ENCODE data around the gene CRTAC1.

CRTAC1 gene

GRCh38 chr10:98030093-98030821 is at the start of gene CRTAC1:
TSS of gene CRTAC1 (minus strand) at chr10:98030621. CDS start at chr10:98030472, 149 bp downstream.
- DNase-seq (ENCODE audit: low read depth in 2 of 2) = no peak

- DNase-seq (ENCODE audit: low read depth in 2 of 2) = no peak
These were observed 48.4 kb upstream of the CRTAC1 start for GRCh38 chr10:98078774-98079173.

GRCh38 chr10:98077223-98077622 is 46.8 kb upstream of the CRTAC1 start:
- no peak for DNase-seq (ENCODE audit: low read depth in 2 of 2)

- no peak for DNase-seq (ENCODE audit: low read depth in 2 of 2)
These were observed 45.7 kb upstream of the CRTAC1 start for GRCh38 chr10:98076086-98076485.

- DNase-seq (ENCODE audit: low read depth in 2 of 2) = no peak
These were observed 44.0 kb upstream of the CRTAC1 start for GRCh38 chr10:98074315-98074911.

- DNase-seq (ENCODE audit: low read depth in 2 of 2) = no peak
These were observed 36.7 kb upstream of the CRTAC1 start for GRCh38 chr10:98067165-98067564.

- no peak for DNase-seq (ENCODE audit: low read depth in 2 of 2)
These were observed 33.3 kb upstream of the CRTAC1 start for GRCh38 chr10:98063740-98064027.

GRCh38 chr10:98062424-98062823 is 32.0 kb upstream of the CRTAC1 start:
- DNase-seq (ENCODE audit: low read depth in 2 of 2) = no peak

GRCh38 chr10:98060079-98060478 is 29.7 kb upstream of the CRTAC1 start:
- no peak for DNase-seq (ENCODE audit: low read depth in 2 of 2)

- no peak for DNase-seq (ENCODE audit: low read depth in 2 of 2)
These were observed 27.9 kb upstream of the CRTAC1 start for GRCh38 chr10:98058295-98058694.

GRCh38 chr10:98055841-98056516 is 25.6 kb upstream of the CRTAC1 start:
- DNase-seq (ENCODE audit: low read depth in 2 of 2) = no peak

GRCh38 chr10:98047009-98047741 is 16.8 kb upstream of the CRTAC1 start:
- no peak for DNase-seq (ENCODE audit: low read depth in 2 of 2)

GRCh38 chr10:98045785-98046389 is 15.5 kb upstream of the CRTAC1 start:
- peak; percentile 33 to 57 for DNase-seq (ENCODE audit: low read depth in 2 of 2)

GRCh38 chr10:98041352-98042043 is 11.1 kb upstream of the CRTAC1 start:
- peak in 1 of 2 donors; percentile 20 for DNase-seq (ENCODE audit: low read depth in 2 of 2)

- no peak for DNase-seq (ENCODE audit: low read depth in 2 of 2)
These were observed 9.4 kb upstream of the CRTAC1 start for GRCh38 chr10:98039690-98040381.

- DNase-seq (ENCODE audit: low read depth in 2 of 2) = no peak
These were observed 7.9 kb upstream of the CRTAC1 start for GRCh38 chr10:98038288-98038687.

- DNase-seq (ENCODE audit: low read depth in 2 of 2) = no peak
These were observed 5.2 kb upstream of the CRTAC1 start for GRCh38 chr10:98035599-98035998.

- no peak for DNase-seq (ENCODE audit: low read depth in 2 of 2)
These were observed 3.1 kb upstream of the CRTAC1 start for GRCh38 chr10:98033515-98033914.

GRCh38 chr10:98031440-98031839 is 1.0 kb upstream of the CRTAC1 start:
- DNase-seq (ENCODE audit: low read depth in 2 of 2) = no peak

GRCh38 chr10:98030991-98031431 is 590 bp upstream of the CRTAC1 start:
- no peak for DNase-seq (ENCODE audit: low read depth in 2 of 2)
